GM18867 (cell line): ENCODE data around the gene FREM3.
A peak's percentile ranks its signal among the peaks of the same experiment; 100 is the strongest.
"Not testable (repeated sequence)": the region's sequence is repeated elsewhere in the genome, so short reads cannot be mapped to it uniquely, and the experiment has no call there.

Experiments used
- ATAC-seq: cut with Tn5 transposase; IDR thresholded peaks from one replicate; pipeline ENCODE4 v1.9.1; 2021; ENCODE audit warnings: mild to moderate bottlenecking, moderate library complexity; ENCODE audit not compliant: unreplicated experiment

Gene FREM3

DNA sequence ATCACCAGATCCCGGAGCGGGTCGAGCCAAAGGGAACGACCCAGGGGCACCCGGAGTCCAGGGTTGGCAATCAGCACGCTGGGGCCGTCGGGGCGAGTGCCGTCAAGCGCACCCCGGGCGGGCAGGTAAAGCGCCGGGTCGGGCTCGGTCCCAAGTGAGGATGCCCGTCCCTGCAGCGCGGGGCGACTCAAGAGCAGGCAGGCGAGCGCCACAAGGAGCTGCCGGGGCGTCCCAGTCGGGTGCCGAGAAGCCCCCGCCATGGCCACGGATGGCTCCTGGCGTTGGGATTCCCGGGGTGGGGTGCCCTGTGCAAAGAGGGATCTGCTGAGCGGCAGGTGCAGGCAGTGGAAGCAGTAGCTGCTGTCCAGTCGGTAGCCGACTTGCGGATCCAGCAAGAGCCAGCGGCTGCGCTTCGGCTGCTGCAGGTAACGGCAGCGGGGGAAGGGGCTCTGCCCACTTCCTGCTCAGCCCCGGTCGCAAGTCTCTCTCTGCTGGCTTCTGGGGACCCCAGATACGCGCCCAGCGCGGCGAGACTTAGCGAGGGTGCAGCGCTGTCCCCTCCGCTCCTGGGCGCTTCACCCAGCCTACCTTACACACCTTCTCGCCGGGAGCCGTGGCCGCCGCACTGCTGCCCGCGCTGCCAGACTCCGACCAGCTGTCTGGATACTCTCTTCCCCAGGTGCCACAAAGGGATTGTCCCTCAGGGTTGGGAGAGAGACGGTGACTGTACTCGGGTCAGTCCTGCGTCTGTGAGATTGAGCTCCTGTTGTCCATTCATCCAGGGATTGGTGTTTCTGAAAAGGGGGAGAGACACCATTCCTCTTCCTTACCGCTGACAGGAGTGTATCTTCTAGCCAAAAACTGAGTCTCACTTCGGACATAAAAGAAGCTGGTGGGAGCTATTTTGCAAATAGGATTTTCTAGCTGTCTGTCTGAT, at the start of gene FREM3:
TSS of gene FREM3 (minus strand) at position 260 of the 937 bp plus-strand sequence. CDS start at position 260, 0 bp downstream.
- peak; percentile 39 for ATAC-seq

- ATAC-seq = no peak
Observed at GRCh38 chr4:143745874-143746273, 45.4 kb upstream of the FREM3 start.

DNA sequence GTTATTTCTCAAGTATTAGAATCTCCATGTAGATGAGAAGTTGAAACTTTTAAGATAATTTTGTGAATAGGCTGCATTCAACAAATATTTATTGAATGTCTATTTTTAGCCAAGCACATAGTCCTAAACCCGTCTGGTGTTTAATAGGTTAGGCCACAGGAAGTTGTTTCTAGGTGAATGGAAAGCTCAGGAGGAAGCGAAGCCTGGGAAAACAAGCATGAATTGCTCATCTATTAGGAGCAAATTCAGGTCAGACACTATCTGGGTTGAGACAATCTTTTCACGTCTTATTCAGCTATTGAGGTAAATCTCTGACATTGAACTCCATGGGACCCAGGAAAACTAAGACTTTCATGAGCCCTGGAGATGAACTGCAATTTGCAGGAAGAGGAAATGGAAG, 43.1 kb upstream of the FREM3 start:
- ATAC-seq = no peak

GRCh38 chr4:143742834-143743233, 42.4 kb upstream of the FREM3 start:
- no peak for ATAC-seq

GRCh38 chr4:143736861-143737260, 36.4 kb upstream of the FREM3 start:
- no peak for ATAC-seq

- not testable (repeated sequence) for ATAC-seq
Observed at GRCh38 chr4:143736061-143736460, 35.6 kb upstream of the FREM3 start.

DNA sequence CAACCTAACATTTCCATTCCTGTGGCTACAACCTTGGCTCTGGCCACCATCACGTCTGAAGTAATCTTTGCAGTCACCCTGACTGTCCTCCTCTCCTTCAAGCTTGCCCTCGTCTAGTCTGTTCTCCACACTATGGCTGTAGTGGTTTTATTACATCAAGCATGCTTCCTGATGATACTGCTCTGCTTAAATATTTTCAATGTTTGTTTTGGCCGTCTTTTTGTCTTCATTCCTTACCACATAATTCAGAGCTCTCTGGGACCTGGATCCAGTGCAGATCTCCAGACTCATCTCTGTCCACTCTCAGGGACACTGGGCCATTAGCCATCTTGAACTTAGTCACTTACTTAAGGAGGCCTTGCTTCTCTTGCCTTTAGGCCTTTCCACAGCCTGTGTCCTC, 27.7 kb upstream of the FREM3 start:
- ATAC-seq = no peak

GRCh38 chr4:143726714-143727113, 26.2 kb upstream of the FREM3 start:
- no peak for ATAC-seq

GRCh38 chr4:143721317-143721716, 20.8 kb upstream of the FREM3 start:
- ATAC-seq = no peak

DNA sequence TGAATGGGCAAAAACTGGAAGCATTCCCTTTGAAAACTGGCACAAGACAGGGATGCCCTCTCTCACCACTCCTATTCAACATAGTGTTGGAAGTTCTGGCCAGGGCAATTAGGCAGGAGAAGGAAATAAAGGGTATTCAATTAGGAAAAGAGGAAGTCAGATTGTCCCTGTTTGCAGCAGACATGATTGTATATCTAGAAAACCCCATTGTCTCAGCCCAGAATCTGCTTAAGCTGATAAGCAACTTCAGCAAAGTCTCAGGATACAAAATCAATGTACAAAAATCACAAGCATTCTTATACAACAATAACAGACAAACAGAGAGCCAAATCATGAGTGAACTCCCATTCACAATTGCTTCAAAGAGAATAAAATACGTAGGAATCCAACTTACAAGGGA, 18.3 kb upstream of the FREM3 start:
- not testable (repeated sequence) for ATAC-seq

DNA sequence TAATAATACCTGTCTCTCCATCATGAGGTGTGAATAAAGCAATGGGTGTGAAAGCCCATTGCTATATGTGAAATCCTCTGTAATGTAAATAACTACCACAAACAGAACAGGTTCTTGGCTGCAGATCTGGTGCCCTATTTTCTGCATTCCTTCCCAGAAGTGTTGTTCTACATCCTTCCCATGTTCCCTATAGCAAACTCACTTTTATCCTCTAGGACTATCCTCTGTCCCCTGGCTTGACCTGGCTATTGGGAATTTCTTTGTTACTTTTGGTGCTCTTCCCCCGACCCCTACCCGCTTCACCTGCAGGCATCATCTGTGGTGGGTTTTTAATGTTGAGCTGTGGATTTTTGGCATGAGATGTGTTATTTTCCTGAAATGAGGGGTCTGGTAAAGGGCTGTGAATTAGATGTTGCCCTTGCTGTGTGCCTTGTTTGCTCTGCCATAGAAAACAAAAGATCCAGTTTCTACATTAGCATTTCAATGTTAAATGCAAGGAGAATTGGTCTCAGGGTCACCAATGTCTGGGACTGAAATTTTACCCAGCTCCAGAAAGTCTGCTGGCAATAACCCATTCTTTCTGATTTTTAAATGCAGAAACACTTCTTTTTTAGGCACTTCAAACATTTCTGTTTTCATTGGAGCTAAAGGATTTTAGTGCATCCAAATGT, 13.6 kb upstream of the FREM3 start:
- no peak for ATAC-seq

- ATAC-seq = no peak
Observed at GRCh38 chr4:143713553-143713952, 13.1 kb upstream of the FREM3 start.

DNA sequence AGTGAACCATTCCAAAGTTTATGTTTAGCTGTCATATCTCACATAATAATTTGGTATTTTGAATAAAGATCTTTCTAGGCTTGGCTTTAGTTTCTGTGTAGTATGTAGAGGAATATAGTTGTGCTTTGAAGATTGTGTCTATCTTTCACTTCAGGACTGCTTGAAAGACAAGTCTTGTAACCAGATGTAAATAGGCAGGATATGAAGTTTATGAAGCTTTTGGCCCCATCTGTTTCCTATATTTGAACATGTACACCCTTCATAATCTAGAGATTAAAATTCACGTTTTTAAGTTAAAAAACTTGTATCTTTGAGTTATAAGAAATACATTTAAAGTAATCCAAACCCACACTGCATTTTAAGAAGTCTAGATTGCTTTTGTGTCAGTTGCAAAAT, 11.7 kb upstream of the FREM3 start:
- no peak for ATAC-seq

DNA sequence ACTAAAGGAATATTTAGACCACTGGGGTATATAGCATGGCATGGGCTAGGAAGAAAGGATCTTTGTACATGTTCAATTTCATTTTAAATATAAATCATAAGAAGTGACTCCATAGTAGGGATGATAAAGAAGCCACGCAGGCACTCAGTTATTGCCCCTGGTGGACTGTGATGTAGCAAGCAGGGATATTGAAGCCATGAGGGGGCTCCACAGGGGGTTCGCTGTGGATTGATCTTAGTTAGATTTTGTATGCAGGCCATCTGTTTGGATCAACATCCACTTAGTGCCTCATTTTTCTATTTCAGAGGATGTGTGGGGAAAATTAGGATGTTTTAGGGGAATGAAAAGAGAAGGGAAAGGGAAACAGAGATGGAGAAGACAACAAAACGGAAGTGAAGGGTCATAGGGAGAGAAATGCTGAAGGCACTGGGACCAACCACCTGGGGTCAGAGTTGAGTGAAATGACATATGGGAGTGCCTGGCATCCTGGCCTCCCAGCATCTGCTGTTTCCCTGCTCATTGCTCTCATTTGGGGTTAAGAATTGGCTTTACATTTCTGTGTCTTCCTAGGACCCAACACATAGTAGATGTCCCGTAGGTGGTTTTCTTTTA, 11.2 kb upstream of the FREM3 start:
- ATAC-seq = no peak

DNA sequence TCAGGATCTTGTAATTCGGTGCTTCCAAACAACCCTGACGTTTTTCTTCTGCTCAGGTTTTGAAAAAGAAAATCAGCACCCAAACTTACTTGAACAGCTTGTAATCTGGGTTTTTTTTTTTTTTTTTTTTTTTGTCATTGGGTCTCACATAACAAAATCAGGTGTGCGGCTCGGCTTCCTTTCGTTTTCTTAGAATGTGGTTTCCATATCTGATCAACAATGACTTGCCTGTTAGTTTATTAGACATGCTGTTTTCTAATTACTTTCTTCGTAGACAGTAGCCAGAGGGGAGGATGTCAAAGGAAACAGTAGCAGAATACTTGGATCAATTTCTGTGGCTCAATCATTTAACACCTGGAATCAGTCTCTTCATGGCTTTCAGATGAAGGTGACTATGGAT, 890 bp upstream of the FREM3 start:
- ATAC-seq = peak; percentile 37

DNA sequence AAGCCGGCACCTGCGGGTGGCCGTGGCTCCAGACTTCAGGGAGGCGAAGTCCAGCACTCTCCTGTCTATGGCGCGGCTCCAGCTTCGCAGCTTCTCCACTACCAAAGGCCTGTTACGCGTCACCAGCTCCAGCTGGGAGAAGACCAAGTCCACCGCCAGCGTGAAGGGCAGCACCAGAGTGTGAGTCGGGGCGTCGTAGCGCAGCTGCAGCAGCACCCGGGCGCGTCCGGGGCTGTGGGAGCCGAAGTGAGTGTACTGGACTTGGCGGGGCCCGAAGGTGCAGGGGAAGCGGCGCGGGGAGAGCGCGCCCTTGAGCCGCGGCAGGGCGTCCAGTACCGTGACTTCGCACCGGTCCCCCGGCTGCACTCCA, 444 bp downstream of the FREM3 start:
- no peak for ATAC-seq

DNA sequence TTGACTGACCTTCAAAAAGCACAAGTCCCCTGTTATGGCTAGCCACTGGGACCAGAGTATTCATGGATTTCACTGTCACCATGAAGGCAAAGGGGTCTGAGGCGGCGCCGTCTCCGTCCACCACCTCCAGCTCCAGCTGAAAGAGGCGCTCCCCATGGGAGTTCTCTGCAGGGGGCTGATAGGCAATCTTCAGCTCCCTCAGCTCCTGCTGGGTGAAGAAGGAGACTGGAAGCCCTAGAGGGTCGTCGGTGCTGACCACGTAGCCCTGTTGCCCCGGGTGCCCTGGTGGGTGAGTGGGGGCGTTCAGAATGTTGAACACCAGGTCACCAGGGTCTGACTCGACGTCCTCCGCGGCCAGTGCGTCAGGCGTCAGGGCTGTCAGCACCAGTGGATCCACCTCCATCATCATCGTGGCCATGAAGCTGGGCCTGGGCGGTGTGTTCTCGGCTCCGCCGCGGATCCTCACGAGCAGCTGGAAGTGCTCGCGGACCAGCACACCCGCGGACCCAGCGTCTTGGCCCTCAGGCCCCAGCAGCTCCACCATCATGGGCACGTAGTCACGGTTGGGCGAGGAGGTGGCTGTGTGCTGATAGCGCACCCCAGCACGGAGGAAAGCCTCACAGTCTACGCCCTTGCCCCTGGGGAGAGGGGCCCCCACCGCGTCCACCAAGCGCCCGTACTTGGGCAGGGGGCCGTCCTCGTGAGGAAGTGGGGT, 987 bp downstream of the FREM3 start:
- ATAC-seq = no peak

DNA sequence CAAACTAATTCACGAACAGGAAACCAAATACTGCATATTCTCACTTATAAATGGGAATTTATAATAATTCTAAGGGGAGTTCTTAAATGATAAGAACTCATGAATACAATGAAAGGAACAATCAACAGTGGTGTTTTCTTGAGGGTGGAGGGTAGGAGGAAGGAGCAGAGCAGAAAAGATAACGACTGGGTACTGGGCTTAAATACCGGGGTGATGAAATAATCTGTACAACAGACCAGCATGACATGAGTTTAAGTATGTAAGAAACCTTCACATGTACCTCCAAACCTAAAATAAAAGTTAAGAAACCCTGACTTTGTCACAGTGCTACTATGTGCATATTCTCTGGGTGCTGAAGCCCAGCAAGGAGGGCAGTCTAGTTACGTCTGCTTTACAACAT, 6.6 kb downstream of the FREM3 start:
- no peak for ATAC-seq

DNA sequence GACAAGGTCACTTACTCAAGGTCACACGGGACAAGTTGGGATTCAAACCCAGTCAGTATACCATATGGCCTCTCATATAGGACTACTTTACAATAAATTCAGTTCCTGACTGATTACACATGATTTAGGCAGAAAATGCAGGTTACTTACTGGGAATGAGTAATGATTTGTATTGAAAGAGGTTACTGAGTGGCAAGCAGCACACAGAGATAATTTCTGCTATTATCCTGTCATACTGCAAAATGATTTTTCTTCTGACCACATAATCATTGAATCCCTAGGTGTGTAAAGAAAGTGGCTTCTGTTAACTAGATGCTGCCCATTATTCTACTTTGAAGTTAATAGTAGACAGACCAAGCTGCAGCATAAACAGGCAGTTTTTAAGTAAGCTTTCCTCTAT, 8.2 kb downstream of the FREM3 start:
- ATAC-seq = no peak

DNA sequence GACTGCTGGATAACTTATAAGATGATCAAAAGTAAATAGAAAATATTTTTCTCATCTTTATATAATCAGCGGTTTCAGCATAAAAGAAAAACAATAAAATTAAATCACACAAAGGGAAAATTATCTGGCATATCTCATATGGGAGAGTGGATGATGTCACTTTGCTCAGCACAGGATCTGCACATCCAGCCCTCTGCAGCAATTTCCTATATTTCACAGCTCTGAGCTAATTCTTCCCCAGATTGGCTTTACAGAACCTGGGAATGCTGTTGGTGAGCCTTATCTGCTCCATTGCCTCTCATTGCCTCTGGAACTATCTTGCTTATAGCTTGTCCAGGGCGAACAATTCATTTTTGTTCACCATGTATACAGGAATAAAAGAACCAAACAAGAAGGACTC, 21.0 kb downstream of the FREM3 start:
- ATAC-seq = no peak

GRCh38 chr4:143673629-143674028, 26.8 kb downstream of the FREM3 start:
- ATAC-seq = not testable (repeated sequence)
